Smooth muscle cell (in vitro differentiated cells): ENCODE measurements around the gene RTP2. TPM values are rescaled to one million over a fixed set of nuclear protein-coding genes. Genes with fewer than 3 reads are reported as not detected.

Experiments
- DNase-seq: peaks from one replicate; lab custom pipeline; 2025; ENCODE audit not compliant: unreplicated experiment; lab: John Stamatoyannopoulos, UW
- H2AFZ ChIP-seq: fragments of 200-600 bp; sonication (generic); 2 replicates; pipeline ENCODE4 v1.6.0; 2016; ENCODE audit warnings: antibody characterized with exemption, low read depth, mild to moderate bottlenecking
- H3F3A ChIP-seq: fragments of 200-600 bp; sonication (generic); 2 replicates; pipeline ENCODE4 v1.6.0; 2017; ENCODE audit warnings: antibody characterized with exemption, low read depth
- H3K27ac ChIP-seq: fragments of 200-600 bp; sonication (generic); 2 replicates; pipeline ENCODE4 v1.5.1; 2016; ENCODE audit warnings: low read depth, mild to moderate bottlenecking
- H3K27me3 ChIP-seq: fragments of 200-600 bp; sonication (generic); 2 replicates; pipeline ENCODE4 v1.6.1; 2016; ENCODE audit warnings: low read depth, mild to moderate bottlenecking
- H3K36me3 ChIP-seq: fragments of 200-600 bp; sonication (generic); 2 replicates; pipeline ENCODE4 v1.5.1; 2016; ENCODE audit warnings: low read depth
- H3K4me1 ChIP-seq: fragments of 200-600 bp; sonication (generic); 2 replicates; pipeline ENCODE4 v1.5.1; 2016; ENCODE audit warnings: low read depth
- H3K4me2 ChIP-seq: fragments of 200-600 bp; sonication (generic); 2 replicates; pipeline ENCODE4 v1.6.0; 2016; ENCODE audit warnings: mild to moderate bottlenecking
- H3K4me3 ChIP-seq: fragments of 200-600 bp; sonication (generic); 2 replicates; pipeline ENCODE4 v1.5.1; 2016; ENCODE audit warnings: mild to moderate bottlenecking
- H3K79me2 ChIP-seq: fragments of 200-600 bp; sonication (generic); 2 replicates; pipeline ENCODE4 v1.6.0; 2016; ENCODE audit warnings: low read depth, mild to moderate bottlenecking
- H3K9ac ChIP-seq: fragments of 200-600 bp; sonication (generic); 2 replicates; pipeline ENCODE4 v1.6.0; 2016; ENCODE audit warnings: low read depth
- H3K9me3 ChIP-seq: fragments of 200-600 bp; sonication (generic); replicated peaks from 2 replicates; pipeline ENCODE4 v1.5.1; 2016; ENCODE audit warnings: low read depth
- H4K20me1 ChIP-seq: fragments of 200-600 bp; sonication (generic); 2 replicates; pipeline ENCODE4 v1.6.0; 2016; ENCODE audit warnings: low read depth
- WGBS: methylation state at CpG from one replicate; pipeline ENCODE4 v1.1.7; 2016; ENCODE audit warnings: low lambda C conversion rate; 5-methylcytosine and 5-hydroxymethylcytosine counted together
- polyA plus RNA-seq: library from polyadenylated mRNA; unstranded; fragments of >200 nt; fragmentation: Nextera tagmentation; extraction: Ambion mirVana; gene quantifications from 2 replicates; pipeline ENCODE4 v1.2.1, GENCODE V29; 2016
- total RNA-seq: library from RNA; depleted of rRNA; stranded (reverse); fragments of >200 nt; gene quantifications from 2 replicates; pipeline ENCODE4 v1.2.3, GENCODE V29; 2014
- TF ChIP-seq, protein P1 (sequence below): fragments of 200-600 bp; sonication (generic); IDR thresholded peaks from 2 replicates; pipeline ENCODE4 v1.5.1; 2017; ENCODE audit warnings: borderline replicate concordance, mild to moderate bottlenecking, antibody characterized with exemption; ENCODE audit not compliant: insufficient read depth, poor library complexity, severe bottlenecking

RTP2 gene
- total and polyA plus RNA-seq, 2 experiments from 2014 or later = not detected

DNA sequence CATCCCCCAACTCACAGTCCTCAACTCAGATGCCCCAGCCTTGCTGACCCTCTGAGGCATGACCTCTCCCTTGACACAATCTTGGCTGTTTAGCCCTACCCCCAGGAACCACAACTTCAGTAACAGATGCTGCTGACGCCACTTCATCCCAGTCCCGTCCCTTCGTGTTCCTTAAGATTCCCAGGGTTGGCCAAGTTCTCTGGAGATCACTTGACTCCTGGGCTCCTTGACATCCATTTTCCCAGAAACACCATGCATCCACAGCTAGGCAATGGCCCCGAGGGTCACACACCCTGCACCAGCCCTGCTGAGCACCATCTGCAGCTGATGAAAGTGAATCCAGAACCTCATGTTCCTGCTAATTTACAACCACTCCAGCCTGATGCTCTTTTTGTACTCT is 6.9 kb downstream of the RTP2 start:
- no peak for DNase-seq
- Histone ChIP-seq H3K36me3 (no peaks in the 10 kb centered on the region), H3K79me2 (no peaks in the 10 kb centered on the region), H3K27ac (no peak overlapping the region), H4K20me1 (no peaks in the 10 kb centered on the region), H3K4me3 (no peak overlapping the region), H3K4me1 (no peaks in the 10 kb centered on the region), H3K9me3 (no peaks in the 10 kb centered on the region), H2AFZ (no peak overlapping the region), H3F3A (no peaks in the 10 kb centered on the region), H3K27me3 (peaks cover 6% of the 10 kb centered on the region), H3K9ac (no peak overlapping the region), H3K4me2 (no peak overlapping the region)
- 82% methylated on average over 4 of the region's 4 CpGs for WGBS
- TF ChIP-seq, protein P1, sequence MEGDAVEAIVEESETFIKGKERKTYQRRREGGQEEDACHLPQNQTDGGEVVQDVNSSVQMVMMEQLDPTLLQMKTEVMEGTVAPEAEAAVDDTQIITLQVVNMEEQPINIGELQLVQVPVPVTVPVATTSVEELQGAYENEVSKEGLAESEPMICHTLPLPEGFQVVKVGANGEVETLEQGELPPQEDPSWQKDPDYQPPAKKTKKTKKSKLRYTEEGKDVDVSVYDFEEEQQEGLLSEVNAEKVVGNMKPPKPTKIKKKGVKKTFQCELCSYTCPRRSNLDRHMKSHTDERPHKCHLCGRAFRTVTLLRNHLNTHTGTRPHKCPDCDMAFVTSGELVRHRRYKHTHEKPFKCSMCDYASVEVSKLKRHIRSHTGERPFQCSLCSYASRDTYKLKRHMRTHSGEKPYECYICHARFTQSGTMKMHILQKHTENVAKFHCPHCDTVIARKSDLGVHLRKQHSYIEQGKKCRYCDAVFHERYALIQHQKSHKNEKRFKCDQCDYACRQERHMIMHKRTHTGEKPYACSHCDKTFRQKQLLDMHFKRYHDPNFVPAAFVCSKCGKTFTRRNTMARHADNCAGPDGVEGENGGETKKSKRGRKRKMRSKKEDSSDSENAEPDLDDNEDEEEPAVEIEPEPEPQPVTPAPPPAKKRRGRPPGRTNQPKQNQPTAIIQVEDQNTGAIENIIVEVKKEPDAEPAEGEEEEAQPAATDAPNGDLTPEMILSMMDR = no peak

DNA sequence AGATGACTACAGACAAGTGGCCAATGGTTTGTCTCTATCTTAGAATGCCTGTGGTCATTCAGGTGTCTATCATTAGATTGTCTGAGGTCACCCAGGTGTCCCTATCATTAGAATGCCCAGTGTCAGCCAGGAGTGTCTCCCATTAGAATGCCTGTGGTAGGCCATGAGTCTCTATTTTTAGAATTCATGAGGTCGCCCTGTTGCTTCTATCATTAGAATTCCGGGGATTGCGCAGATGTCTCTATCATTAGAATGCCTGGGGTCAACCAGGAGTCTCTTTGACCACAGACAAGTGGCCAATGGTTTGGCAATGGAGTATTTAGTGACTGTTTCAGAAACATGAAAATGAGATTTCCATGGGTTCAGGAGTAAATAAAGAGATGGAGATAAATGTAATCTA is 7.6 kb downstream of the RTP2 start:
- H3K4me1 ChIP-seq = no peaks in the 10 kb centered on the region
- TF ChIP-seq, protein P1 = no peak
- peaks cover 6% of the 10 kb centered on the region for H3K27me3 ChIP-seq
- H3K9me3 ChIP-seq = no peaks in the 10 kb centered on the region
- 82% methylated on average over 3 of the region's 3 CpGs for WGBS
- H3K36me3 ChIP-seq = no peaks in the 10 kb centered on the region
- no peaks in the 10 kb centered on the region for H3K79me2 ChIP-seq
- no peaks in the 10 kb centered on the region for H3F3A ChIP-seq
- no peak overlapping the region for H3K9ac ChIP-seq
- no peak overlapping the region for H3K4me2 ChIP-seq
- H2AFZ ChIP-seq = no peak overlapping the region
- DNase-seq = no peak
- H3K4me3 ChIP-seq = no peak overlapping the region
- no peaks in the 10 kb centered on the region for H4K20me1 ChIP-seq
- H3K27ac ChIP-seq = no peak overlapping the region

DNA sequence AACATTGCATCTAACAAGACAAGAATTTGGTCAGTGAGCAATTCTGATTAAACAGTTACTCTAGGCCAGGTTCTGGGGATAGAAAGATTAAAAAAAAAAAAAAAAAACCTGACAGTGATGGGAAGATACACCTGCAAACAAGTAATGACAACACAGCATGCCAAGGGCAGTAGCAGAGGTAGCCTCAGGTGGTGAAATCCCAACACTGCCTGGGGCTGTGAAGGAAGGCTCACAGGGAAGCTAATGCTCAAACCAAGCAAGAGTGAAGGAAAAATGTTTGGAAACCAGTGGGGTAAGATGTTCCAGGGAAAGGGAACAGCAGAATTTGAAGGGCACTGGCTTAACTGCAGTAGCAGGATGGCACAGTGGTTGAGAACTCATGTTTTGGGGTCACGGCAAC is 8.9 kb downstream of the RTP2 start:
- H3K4me1 ChIP-seq = no peaks in the 10 kb centered on the region
- H3K36me3 ChIP-seq = no peaks in the 10 kb centered on the region
- 95% methylated on average over 1 of the region's 1 CpG for WGBS
- no peaks in the 10 kb centered on the region for H3K79me2 ChIP-seq
- H3K9ac ChIP-seq = no peak overlapping the region
- TF ChIP-seq, protein P1 = no peak
- no peak overlapping the region for H3K4me2 ChIP-seq
- DNase-seq = no peak
- H2AFZ ChIP-seq = no peak overlapping the region
- no peaks in the 10 kb centered on the region for H4K20me1 ChIP-seq
- peaks cover 6% of the 10 kb centered on the region for H3K27me3 ChIP-seq
- no peaks in the 10 kb centered on the region for H3F3A ChIP-seq
- H3K4me3 ChIP-seq = no peak overlapping the region
- no peaks in the 10 kb centered on the region for H3K9me3 ChIP-seq
- H3K27ac ChIP-seq = no peak overlapping the region

DNA sequence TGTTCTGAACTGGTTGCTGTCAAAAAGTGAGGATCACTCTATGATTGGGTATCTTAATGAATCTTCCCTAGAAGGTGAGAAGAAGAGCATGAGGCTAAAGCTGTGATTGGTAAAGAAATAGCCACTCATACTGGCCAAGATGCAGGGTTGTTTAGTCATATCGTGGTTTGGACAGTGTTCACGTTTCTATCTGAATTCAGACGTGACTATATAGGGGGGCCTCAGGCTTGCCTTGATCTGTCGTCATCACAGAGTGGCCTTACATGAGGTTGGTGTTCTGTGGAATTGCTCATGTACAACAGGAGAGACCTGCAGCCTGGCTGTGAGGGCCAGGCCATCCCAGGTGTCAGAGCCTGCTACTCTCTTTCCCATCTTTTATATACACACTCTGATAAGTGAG is 12.4 kb downstream of the RTP2 start:
- Histone ChIP-seq H3K79me2 (no peaks in the 10 kb centered on the region), H3K4me1 (no peaks in the 10 kb centered on the region), H3K9me3 (no peaks in the 10 kb centered on the region), H4K20me1 (no peaks in the 10 kb centered on the region), H3K27ac (no peak overlapping the region), H3K9ac (no peak overlapping the region), H3K36me3 (no peaks in the 10 kb centered on the region), H3K4me2 (no peak overlapping the region), H2AFZ (no peak overlapping the region), H3F3A (no peaks in the 10 kb centered on the region), H3K4me3 (no peak overlapping the region), H3K27me3 (no peaks in the 10 kb centered on the region)
- 61% methylated on average over 4 of the region's 4 CpGs for WGBS
- TF ChIP-seq, protein P1 = no peak
- no peak for DNase-seq
